HEK293 (cell line): ENCODE data around the gene OR4D6.

Experiments
- CTCF ChIA-PET: fragments of 350-600 bp; formaldehyde crosslinking; extraction: SDS; loops from one replicate; lab custom pipeline; 2021; ENCODE audit warnings: antibody characterized with exemption; lab: Yijun Ruan, JAX
- POLR2A ChIA-PET: fragments of 300-600 bp; formaldehyde crosslinking; extraction: SDS; loops from one replicate; lab custom pipeline; 2020; ENCODE audit warnings: antibody characterized with exemption, inconsistent platforms; lab: Yijun Ruan, JAX
- H3K27ac ChIP-seq: fragments of 200-500 bp; sonication (Bioruptor generic); 2 replicates; pipeline ENCODE4 v1.5.1; 2014; ENCODE audit warnings: low read depth, low read length, control low read depth, inconsistent platforms; ENCODE audit errors: extremely low read depth
- H3K36me3 ChIP-seq, 2 experiments: fragments of 200-500 bp in 1 of 2; sonication (Bioruptor generic) in 1 of 2; 1 replicate in 1 of 2; 2 replicates in 1 of 2; pipeline ENCODE4 v1.5.1; 2014 to 2017; ENCODE audit warnings: inconsistent platforms in 2 of 2, low read length in 2 of 2; ENCODE audit not compliant: control insufficient read depth in 2 of 2, insufficient read depth in 1 of 2
- H3K4me1 ChIP-seq: fragments of 200-500 bp; sonication (Bioruptor generic); 2 replicates; pipeline ENCODE4 v1.5.1; 2014; ENCODE audit warnings: mild to moderate bottlenecking, low read length, inconsistent platforms; ENCODE audit not compliant: control insufficient read depth, insufficient read depth
- H3K4me3 ChIP-seq: 2 replicates; pipeline ENCODE4 v1.5.1; 2011; ENCODE audit warnings: low read depth, mild to moderate bottlenecking, control low read depth, low read length, moderate library complexity
- H3K9me3 ChIP-seq: fragments of 200-500 bp; sonication (Bioruptor generic); 2 replicates; pipeline ENCODE4 v1.5.1; 2014; ENCODE audit warnings: low read depth, low read length, inconsistent platforms; ENCODE audit not compliant: control insufficient read depth, insufficient read depth
- GLIS1 ChIP-seq: fragments of 450-650 bp; formaldehyde crosslinking; IDR thresholded peaks from 2 replicates; pipeline ENCODE4 v1.5.1; 2016; ENCODE audit warnings: missing biosample characterization, missing genetic modification characterization
- HOXC10 ChIP-seq: sonication (generic); formaldehyde crosslinking; IDR thresholded peaks from 2 replicates; pipeline ENCODE4 v1.8.1; 2023; ENCODE audit warnings: mild to moderate bottlenecking, missing genetic modification reagents
- PRDM10 ChIP-seq: fragments of 450-650 bp; formaldehyde crosslinking; IDR thresholded peaks from 2 replicates; pipeline ENCODE4 v1.5.1; 2016; ENCODE audit warnings: missing biosample characterization, missing genetic modification characterization
- TSHZ1 ChIP-seq: fragments of 450-650 bp; formaldehyde crosslinking; IDR thresholded peaks from 2 replicates; pipeline ENCODE4 v1.5.1; 2016; ENCODE audit warnings: missing biosample characterization, missing genetic modification characterization, borderline replicate concordance
- ZBTB48 ChIP-seq: fragments of 450-650 bp; formaldehyde crosslinking; IDR thresholded peaks from 2 replicates; pipeline ENCODE4 v1.5.1; 2016; ENCODE audit warnings: missing biosample characterization, missing genetic modification characterization
- ZFP37 ChIP-seq: fragments of 450-650 bp; formaldehyde crosslinking; IDR thresholded peaks from 2 replicates; pipeline ENCODE4 v1.5.1; 2016; ENCODE audit warnings: missing biosample characterization, missing genetic modification characterization
- ZIC2 ChIP-seq: fragments of 450-650 bp; formaldehyde crosslinking; IDR thresholded peaks from 2 replicates; pipeline ENCODE4 v1.5.1; 2016; ENCODE audit warnings: missing biosample characterization, missing genetic modification characterization
- ZNF114 ChIP-seq: fragments of 450-650 bp; formaldehyde crosslinking; IDR thresholded peaks from 2 replicates; pipeline ENCODE4 v1.5.0; 2017; ENCODE audit warnings: missing biosample characterization, missing genetic modification characterization
- ZNF138 ChIP-seq: fragments of 450-650 bp; formaldehyde crosslinking; IDR thresholded peaks from 2 replicates; pipeline ENCODE4 v1.5.1; 2016; ENCODE audit warnings: missing biosample characterization, missing genetic modification characterization, borderline replicate concordance
- ZNF211 ChIP-seq: fragments of 450-650 bp; formaldehyde crosslinking; IDR thresholded peaks from 2 replicates; pipeline ENCODE4 v1.5.1; 2016; ENCODE audit warnings: low read depth, missing biosample characterization, missing genetic modification characterization
- ZNF274 ChIP-seq, 2 experiments: fragments of 200-500 bp in 1 of 2; fragments of 450-650 bp in 1 of 2; sonication (Bioruptor generic) in 1 of 2; formaldehyde crosslinking in 1 of 2; IDR thresholded peaks; 2 replicates each; pipeline versions ENCODE4 v1.5.1 to v1.6.1; 2014 to 2016; ENCODE audit warnings: borderline replicate concordance in 1 of 2, inconsistent platforms in 1 of 2, low read length in 1 of 2, missing biosample characterization in 1 of 2, missing genetic modification characterization in 1 of 2
- ZNF280D ChIP-seq: fragments of 450-650 bp; formaldehyde crosslinking; IDR thresholded peaks from 2 replicates; pipeline ENCODE4 v1.5.1; 2016; ENCODE audit warnings: missing biosample characterization, missing genetic modification characterization
- ZNF398 ChIP-seq: fragments of 450-650 bp; formaldehyde crosslinking; IDR thresholded peaks from 2 replicates; pipeline ENCODE4 v1.5.1; 2017; ENCODE audit warnings: missing biosample characterization, missing genetic modification characterization
- ZNF514 ChIP-seq: fragments of 450-650 bp; formaldehyde crosslinking; IDR thresholded peaks from 2 replicates; pipeline ENCODE4 v1.5.1; 2016; ENCODE audit warnings: missing biosample characterization, missing genetic modification characterization
- ZNF585B ChIP-seq: fragments of 450-650 bp; formaldehyde crosslinking; IDR thresholded peaks from 2 replicates; pipeline ENCODE4 v1.5.1; 2016; ENCODE audit warnings: missing biosample characterization, missing genetic modification characterization
- ZNF664 ChIP-seq: fragments of 450-650 bp; formaldehyde crosslinking; IDR thresholded peaks from 2 replicates; pipeline ENCODE4 v1.5.1; 2016; ENCODE audit warnings: missing biosample characterization, missing genetic modification characterization
- ZNF747 ChIP-seq: fragments of 450-650 bp; formaldehyde crosslinking; IDR thresholded peaks from 2 replicates; pipeline ENCODE4 v1.5.1; 2016; ENCODE audit warnings: missing biosample characterization, missing genetic modification characterization
- TF ChIP-seq, protein P1 (sequence below): fragments of 450-650 bp; formaldehyde crosslinking; IDR thresholded peaks from 2 replicates; pipeline ENCODE4 v1.5.1; 2016; ENCODE audit warnings: missing biosample characterization, missing genetic modification characterization
- TF ChIP-seq, protein P2 (sequence below): fragments of 450-650 bp; formaldehyde crosslinking; IDR thresholded peaks from 2 replicates; pipeline ENCODE4 v1.5.1; 2016; ENCODE audit warnings: missing biosample characterization, missing genetic modification characterization, low read depth

OR4D6 gene

DNA sequence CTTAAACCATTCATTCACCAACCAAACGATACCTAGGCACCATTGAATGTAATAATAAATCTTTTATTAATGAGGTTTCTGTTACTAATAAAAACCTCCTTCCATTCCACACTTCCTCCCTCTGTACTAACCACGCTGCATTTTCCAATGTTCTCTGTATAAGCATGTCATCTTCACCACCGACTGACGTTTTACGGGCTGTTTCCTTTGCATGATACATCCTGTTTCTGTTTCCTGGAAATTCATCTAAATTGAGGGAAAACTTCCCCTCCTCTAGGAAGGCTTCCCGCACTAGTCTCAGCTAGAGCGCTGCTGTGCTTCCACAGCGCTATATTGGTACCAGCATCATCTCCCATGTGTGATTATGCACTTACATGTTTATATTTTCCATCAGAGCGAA lies 18.4 kb downstream of the OR4D6 start:
- ChIA-PET POLR2A (no interaction called here), CTCF (interaction anchor here (0.6 to 0.9 kb wide), 2 partner anchors 46 to 51 kb away, joined by 3 read pairs; no protein-coding TSS in a partner anchor)
- H3K4me1 ChIP-seq = no peaks in the 10 kb centered on the region
- H3K27ac ChIP-seq = no peak overlapping the region
- TF ChIP-seq, protein P1, sequence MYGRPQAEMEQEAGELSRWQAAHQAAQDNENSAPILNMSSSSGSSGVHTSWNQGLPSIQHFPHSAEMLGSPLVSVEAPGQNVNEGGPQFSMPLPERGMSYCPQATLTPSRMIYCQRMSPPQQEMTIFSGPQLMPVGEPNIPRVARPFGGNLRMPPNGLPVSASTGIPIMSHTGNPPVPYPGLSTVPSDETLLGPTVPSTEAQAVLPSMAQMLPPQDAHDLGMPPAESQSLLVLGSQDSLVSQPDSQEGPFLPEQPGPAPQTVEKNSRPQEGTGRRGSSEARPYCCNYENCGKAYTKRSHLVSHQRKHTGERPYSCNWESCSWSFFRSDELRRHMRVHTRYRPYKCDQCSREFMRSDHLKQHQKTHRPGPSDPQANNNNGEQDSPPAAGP = no peak
- TF ChIP-seq ZNF280D (no peak), ZNF398 (tag by site-specific recombination) (no peak), ZNF274 (IDR thresholded peaks at IDR 0.05; ENCODE audit: low read length) (no peak), ZNF274 (tag by site-specific recombination; IDR thresholded peaks at IDR 0.05; ENCODE audit: borderline replicate concordance) (no peak), GLIS1 (tag by site-specific recombination) (no peak)
- H3K9me3 ChIP-seq = no peaks in the 10 kb centered on the region
- no peaks in the 10 kb centered on the region for H3K36me3 ChIP-seq
- no peak overlapping the region for H3K4me3 ChIP-seq

DNA sequence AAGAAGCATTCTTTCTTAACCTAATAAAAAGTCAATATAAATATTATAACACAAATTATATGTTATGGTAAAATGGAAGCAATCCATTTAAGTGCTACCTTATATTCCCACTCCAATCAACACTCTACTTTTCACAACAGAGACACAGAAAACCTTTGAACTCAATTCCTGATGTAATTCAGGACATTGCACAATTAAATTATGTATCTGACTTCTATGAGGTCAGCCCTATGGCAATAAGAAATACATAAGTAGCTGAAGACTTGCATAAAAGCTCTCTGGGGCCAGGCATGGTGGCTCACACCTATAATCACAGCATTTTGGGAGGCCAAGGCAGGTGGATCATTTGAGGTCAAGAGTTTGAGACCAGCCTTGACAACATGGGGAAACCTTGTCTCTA lies 23.1 kb downstream of the OR4D6 start:
- no peaks in the 10 kb centered on the region for H3K4me1 ChIP-seq
- no peaks in the 10 kb centered on the region for H3K36me3 ChIP-seq
- no peak for TF ChIP-seq ZBTB48 (tag by site-specific recombination)
- no peak for TF ChIP-seq ZNF747 (tag by site-specific recombination)
- no peak for TF ChIP-seq ZNF664 (tag by site-specific recombination)
- TF ChIP-seq PRDM10 (tag by site-specific recombination) = no peak
- TF ChIP-seq ZIC2 (tag by site-specific recombination) = no peak
- TF ChIP-seq ZNF138 = no peak
- no peak for TF ChIP-seq ZNF585B (tag by site-specific recombination)
- TF ChIP-seq TSHZ1 (tag by site-specific recombination) = no peak
- TF ChIP-seq, protein P2, sequence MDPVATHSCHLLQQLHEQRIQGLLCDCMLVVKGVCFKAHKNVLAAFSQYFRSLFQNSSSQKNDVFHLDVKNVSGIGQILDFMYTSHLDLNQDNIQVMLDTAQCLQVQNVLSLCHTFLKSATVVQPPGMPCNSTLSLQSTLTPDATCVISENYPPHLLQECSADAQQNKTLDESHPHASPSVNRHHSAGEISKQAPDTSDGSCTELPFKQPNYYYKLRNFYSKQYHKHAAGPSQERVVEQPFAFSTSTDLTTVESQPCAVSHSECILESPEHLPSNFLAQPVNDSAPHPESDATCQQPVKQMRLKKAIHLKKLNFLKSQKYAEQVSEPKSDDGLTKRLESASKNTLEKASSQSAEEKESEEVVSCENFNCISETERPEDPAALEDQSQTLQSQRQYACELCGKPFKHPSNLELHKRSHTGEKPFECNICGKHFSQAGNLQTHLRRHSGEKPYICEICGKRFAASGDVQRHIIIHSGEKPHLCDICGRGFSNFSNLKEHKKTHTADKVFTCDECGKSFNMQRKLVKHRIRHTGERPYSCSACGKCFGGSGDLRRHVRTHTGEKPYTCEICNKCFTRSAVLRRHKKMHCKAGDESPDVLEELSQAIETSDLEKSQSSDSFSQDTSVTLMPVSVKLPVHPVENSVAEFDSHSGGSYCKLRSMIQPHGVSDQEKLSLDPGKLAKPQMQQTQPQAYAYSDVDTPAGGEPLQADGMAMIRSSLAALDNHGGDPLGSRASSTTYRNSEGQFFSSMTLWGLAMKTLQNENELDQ (tag by site-specific recombination) = no peak
- TF ChIP-seq ZFP37 (tag by site-specific recombination) = no peak
- no peak for TF ChIP-seq HOXC10 (CRISPR knock-in tag)
- no peak for TF ChIP-seq ZNF514 (tag by site-specific recombination)
- TF ChIP-seq ZNF114 = no peak
- TF ChIP-seq ZNF211 (tag by site-specific recombination) = no peak

More for the DNA sequence above, 23.1 kb downstream of the OR4D6 start:
- H3K9me3 ChIP-seq = no peaks in the 10 kb centered on the region
- H3K27ac ChIP-seq = no peak overlapping the region
- CTCF ChIA-PET = no interaction called here
- no peak overlapping the region for H3K4me3 ChIP-seq
- POLR2A ChIA-PET = no interaction called here
